Activated T-cell treated with anti-CD3 and anti-CD28 coated beads for 24 hours (primary cell): ENCODE data around the gene UBE2QL1.

ENCODE experiments used
- DNase-seq: peaks from one replicate; pipeline ENCODE4 v3.0.0-alpha.2; 2020; ENCODE audit warnings: low read depth

The UBE2QL1 gene

DNA sequence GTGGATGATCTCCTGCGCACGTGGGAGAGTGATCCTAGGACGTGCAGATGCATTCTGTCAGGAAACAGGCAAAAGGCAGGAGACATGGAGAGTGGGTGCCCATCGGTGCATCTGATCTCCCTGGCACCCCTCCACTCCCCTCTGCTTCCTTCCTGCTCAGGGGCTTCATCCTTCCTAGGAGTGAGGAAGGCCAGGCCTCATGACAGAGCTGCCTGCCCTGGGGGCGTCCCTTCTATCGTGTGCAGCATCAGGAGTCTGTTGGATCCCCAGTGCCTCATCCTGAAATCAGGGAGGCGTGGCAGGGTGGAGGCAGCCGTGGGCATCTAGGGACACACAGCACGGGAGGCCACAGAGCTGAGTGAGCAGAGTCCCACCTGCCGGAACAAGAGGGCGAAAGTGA, 30.1 kb downstream of the UBE2QL1 start:
- no peak for DNase-seq

GRCh38 chr5:6480133-6481051, 31.7 kb downstream of the UBE2QL1 start:
- no peak for DNase-seq

GRCh38 chr5:6482735-6483134, 34.1 kb downstream of the UBE2QL1 start:
- no peak for DNase-seq

- DNase-seq, result no peak
These were observed 35.3 kb downstream of the UBE2QL1 start for GRCh38 chr5:6483880-6484382.

- no peak for DNase-seq
These were observed 35.8 kb downstream of the UBE2QL1 start for GRCh38 chr5:6484446-6484845.

DNA sequence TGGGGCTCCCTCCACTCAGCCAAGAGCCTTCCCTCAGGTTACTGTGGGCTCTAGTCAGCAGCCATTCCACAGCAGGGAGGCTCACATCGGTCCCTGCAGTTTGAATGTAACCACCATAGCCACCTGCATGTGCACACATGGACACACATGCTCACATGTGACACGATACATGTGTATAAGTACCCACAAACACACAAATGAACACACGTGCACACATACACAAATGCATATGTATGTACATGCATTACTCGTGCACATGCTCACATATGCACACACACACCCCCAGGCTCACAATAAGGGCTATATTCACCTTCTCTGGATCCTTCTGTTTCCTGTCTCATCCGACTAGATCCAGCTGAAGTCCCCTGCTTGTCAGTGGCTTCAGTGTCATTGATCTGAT, 36.2 kb downstream of the UBE2QL1 start:
- no peak for DNase-seq

GRCh38 chr5:6485441-6485840, 36.8 kb downstream of the UBE2QL1 start:
- no peak for DNase-seq

- DNase-seq, result no peak
These were observed 37.4 kb downstream of the UBE2QL1 start for GRCh38 chr5:6486074-6486473.

DNA sequence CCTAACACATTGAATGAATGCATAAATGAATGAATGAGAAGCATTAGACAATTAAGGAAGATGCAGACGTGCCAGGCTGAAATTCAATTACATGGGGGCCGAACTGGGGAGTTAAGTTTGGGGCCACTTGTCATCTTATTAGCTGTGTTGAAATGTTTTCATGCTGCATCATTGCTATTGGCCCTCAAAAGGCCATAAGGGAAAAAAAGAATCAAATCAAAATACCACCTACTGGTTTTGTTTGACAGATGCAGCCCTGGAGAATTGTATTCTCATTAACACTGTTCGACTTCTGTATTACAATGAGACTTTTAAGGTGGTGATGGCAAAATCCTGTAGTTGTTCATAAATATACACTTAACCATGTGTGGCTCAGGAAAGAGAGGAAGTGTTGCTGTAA, 38.4 kb downstream of the UBE2QL1 start:
- no peak for DNase-seq

DNA sequence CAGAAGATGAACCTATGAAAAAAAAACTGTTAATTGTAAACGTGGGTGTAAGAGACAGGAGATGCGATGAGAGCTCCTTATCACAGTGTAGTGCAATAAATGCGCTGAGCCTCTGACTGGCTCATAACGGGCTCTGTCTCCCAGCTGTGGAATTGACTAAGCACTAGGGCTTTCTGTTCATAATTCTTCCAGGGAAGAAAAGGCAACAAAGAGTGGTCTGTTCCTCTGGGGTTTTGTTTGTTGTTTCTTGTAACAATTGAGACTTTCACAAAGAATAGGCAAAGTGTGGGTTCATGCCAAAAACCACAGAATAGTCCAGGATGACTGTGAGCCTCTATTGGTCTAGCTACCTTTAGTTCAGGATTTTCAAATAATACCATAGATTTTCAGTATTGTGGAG, 39.4 kb downstream of the UBE2QL1 start:
- DNase-seq, result no peak

DNA sequence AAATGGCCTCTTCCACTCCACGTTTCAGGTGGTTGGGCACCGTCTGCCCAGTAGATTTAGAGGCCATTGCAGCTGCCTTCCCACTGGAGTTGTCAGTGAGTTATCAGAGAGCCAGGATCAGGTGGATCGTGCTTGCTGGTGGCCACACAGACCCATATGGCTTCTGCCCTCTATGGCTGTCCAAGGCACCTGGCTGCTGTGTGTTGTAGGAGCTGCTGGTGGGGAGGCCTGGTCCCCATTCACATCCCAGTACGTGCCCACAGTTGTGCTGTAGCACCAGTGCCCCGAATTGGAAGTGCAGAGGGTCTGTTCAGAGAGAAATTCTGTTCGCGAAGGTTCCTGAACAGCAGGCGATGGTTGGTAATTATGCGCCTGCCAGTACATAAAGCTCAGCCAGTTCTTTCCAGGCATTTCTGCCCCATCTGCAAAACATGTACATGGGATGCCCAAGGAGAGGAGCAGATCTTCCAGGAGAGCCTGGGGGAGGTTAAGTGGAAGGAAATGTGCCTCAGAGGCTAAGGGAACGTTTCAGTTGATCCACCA, 41.1 kb downstream of the UBE2QL1 start:
- no peak for DNase-seq

DNA sequence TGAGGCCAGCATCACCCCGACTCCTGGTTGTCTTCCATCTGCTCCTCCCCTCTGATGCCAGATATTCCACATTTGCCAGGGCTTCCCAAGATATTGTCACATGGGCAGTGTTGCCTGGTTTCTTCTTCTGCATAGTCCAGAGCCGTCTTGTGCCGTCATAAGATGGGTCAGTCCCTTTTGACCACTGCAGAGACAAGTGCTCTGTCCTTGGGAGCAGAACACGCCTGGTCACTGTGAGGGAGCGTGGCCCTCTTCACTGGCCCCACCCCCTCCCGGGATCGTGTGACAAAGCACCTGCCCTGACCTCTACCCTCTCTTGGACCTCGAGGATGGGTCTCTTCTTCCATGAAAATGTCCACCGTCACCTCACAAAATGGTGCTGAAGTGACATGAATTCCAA, 41.6 kb downstream of the UBE2QL1 start:
- no peak for DNase-seq

- DNase-seq, result no peak
These were observed 42.0 kb downstream of the UBE2QL1 start for GRCh38 chr5:6490693-6491092.

GRCh38 chr5:6491196-6491918, 42.7 kb downstream of the UBE2QL1 start:
- no peak for DNase-seq

GRCh38 chr5:6491919-6492290, 43.2 kb downstream of the UBE2QL1 start:
- no peak for DNase-seq

DNA sequence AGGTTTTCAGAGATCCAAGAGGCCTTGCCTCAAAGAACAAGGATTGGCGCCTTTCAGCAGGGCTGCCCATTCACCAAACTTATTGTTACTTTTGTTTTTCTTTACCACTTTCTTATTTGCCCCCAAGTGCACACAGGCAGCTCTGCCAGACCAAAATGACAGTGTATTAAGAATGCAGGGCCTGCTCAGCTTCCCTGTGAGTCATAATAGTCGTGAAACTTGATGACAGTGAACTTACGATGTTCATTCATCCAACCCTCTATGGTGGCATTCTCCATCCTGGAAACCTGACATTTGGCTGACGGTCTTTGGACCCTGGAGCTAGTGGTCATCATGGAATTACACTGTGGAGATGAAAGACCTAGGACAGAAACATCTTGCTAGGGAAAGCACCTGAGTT, 44.3 kb downstream of the UBE2QL1 start:
- DNase-seq, result no peak

GRCh38 chr5:6493681-6494454, 45.2 kb downstream of the UBE2QL1 start:
- DNase-seq, result no peak

DNA sequence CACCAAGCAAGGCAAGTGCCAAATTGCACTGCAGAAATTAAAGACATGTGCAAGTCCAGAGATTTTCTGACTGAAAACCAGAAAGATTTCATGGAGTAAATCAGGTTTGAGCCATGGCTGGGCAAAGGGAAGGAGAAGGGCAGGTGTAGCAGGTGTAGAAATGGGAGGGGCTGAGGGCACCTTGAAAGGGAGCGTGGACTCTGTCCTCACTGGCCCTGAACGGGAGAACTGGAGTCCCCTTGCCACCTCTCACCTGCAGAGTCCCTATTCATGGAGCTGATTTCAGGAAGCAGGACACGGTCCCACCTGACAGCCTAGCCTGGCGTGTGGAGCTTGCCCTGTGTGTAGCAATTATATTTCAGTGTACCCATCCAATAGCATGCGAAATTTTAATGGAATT, 46.3 kb downstream of the UBE2QL1 start:
- no peak for DNase-seq

DNA sequence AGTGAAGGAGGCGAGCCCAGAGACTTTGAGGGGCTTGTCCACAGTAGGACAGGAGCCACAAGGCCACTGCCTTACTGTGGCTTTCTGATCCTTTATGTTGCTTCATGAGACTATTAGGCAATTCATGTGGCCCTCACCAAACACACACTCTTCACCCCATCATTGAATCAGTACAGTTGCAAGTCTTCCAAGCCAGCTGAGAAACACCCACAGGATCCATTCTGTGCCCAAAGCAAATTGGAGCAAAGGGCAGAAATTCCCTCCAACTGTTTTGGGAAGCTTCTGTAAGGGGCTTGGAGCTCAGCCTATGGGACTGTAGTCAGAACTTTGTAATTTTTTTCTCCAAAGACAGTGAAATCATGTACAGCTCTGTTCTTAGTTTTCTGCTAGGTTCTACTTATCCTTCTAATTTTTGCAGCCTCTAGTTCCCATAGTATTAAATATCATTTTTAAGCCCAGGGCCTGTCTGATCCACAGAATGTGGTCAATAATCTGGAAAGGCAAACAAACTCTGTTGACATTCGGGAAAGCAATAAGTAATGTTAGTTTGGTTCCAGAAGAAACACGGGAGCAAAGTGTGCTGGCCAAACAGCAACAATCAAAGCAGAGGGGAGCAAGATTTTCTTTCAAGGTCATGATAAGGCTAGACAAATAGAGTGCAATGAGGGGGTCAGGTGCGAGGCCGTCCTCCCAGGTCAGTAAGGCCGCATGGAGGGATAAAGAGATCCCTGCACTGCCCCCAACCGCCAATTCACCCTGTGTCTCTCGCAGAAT, 47.0 kb downstream of the UBE2QL1 start:
- no peak for DNase-seq

GRCh38 chr5:6496207-6496584, 47.5 kb downstream of the UBE2QL1 start:
- DNase-seq, result no peak

GRCh38 chr5:6496636-6497035, 48.0 kb downstream of the UBE2QL1 start:
- no peak for DNase-seq
